NCI-H446 (cell line): Measurements from ENCODE around the gene HBE1.
"Not testable (repeated sequence)": the region's sequence is repeated elsewhere in the genome, so short reads cannot be mapped to it uniquely, and the experiment has no call there.

Experiments
- DNase-seq, 2 experiments: peaks; one replicate each; lab custom pipeline; 2025; lab: John Stamatoyannopoulos, UW

HBE1 gene

DNA sequence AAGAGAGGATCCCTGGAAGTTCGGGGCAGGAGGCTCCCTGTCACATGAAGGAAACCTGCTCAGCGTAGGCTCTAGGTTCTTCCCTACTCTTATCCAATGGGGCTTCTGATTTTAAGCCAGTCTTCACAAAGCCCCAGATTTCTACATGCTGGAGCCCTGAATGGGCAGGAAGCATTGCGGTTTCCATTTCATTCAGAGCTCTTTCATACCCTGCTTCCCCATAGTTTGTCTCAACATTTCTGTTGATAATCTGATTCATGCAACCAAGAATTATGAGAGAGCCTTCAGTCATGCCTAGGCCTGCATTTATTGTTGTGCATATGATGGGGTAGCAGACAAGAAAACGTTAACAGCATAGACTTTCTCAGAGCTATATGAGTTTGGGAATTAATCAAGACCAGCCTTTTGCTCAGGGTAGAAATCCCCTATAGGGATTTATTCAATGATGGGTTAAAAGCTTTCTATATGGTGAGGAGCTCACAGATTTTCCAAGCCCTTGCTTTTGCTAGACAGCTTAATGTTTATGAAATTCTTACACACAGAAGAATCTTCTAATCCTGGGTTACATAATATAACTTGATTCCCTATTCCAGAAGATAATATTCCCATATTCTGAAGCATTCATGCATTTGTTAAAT, 16.1 kb upstream of the HBE1 start:
- DNase-seq: no peak

DNA sequence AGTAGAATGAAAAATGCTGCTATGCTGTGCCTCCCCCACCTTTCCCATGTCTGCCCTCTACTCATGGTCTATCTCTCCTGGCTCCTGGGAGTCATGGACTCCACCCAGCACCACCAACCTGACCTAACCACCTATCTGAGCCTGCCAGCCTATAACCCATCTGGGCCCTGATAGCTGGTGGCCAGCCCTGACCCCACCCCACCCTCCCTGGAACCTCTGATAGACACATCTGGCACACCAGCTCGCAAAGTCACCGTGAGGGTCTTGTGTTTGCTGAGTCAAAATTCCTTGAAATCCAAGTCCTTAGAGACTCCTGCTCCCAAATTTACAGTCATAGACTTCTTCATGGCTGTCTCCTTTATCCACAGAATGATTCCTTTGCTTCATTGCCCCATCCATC, 14.9 kb upstream of the HBE1 start:
- no peak for DNase-seq

DNA sequence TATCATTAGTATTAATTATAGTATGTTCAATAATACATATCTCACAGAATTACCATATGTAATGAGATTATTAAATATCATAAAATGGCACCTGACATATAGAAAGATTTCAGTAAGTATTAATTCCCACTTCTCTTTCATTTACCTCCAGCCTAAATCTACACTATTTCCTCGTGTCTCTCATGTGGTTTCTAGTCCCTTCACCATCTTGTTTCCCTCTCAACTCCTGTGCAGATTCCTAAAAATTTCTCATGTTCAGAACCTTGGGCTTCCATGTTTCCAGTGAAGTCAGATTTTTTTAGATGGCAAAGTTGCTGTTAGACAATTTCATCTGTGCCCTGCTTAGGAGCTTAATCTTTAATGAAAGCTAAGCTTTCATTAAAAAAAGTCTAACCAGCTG, 14.1 kb upstream of the HBE1 start:
- DNase-seq: no peak

DNA sequence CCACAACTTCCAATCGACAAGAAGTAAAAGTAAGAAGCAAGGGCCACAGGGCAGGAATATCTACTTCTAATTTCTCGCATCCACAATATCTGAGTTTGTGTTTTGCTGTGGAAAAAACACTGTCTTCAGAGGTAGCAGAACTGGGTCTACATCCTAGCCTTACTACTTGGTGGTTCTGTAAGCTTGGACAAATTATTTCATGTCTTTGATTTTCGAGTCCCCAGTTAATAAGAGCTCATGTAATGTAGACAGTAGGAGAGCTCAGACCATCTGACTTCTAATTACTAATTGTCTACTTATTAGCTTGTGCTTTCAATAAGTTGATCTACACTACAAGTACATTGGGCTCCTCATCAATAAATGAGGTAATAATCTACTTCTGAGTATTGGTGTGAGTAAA, 13.3 kb upstream of the HBE1 start:
- no peak for DNase-seq

DNA sequence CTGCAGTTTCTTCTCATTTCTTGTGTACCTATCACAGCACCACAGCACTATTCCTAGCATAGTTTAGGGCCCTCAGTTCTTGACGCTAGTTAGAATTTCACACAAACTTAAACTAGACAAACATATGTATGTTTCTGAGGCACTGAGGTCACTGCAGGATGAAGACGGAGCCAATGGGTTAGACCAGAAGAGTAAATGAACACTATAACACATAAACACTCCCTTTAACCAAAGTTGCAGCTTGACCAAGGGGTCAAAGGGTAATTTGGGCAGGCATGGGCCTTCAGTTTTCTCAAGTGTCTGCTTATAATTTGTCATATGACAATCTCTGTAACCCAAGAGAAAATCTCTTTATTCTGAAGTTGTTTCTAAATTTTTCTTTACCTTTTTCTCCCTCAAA, 12.9 kb upstream of the HBE1 start:
- DNase-seq: no peak

DNA sequence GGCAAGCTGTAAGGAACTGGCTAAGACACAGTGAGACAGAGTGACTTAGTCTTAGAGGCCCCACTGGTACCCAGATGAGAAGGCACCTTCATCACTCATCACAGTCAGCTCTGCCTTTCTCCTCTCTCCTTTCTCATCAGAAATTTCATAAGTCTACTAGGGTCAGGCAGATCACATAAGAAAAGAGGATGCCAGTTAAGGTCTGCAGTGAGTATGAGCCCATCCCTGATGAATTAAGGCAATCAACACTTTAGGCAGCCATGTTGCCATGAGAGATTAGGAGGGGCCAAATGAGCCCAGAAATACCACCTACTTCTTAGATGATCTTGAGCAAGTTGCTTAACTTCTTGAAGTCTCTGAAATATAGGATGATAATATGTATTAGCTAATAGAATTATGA, 11.9 kb upstream of the HBE1 start:
- DNase-seq: no peak

DNA sequence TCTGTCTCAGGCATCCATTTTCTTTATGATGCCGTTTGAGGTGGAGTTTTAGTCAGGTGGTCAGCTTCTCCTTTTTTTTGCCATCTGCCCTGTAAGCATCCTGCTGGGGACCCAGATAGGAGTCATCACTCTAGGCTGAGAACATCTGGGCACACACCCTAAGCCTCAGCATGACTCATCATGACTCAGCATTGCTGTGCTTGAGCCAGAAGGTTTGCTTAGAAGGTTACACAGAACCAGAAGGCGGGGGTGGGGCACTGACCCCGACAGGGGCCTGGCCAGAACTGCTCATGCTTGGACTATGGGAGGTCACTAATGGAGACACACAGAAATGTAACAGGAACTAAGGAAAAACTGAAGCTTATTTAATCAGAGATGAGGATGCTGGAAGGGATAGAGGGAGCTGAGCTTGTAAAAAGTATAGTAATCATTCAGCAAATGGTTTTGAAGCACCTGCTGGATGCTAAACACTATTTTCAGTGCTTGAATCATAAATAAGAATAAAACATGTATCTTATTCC, 10.9 kb upstream of the HBE1 start:
- peak in 1 of 2 experiments; percentile 3 for DNase-seq

DNA sequence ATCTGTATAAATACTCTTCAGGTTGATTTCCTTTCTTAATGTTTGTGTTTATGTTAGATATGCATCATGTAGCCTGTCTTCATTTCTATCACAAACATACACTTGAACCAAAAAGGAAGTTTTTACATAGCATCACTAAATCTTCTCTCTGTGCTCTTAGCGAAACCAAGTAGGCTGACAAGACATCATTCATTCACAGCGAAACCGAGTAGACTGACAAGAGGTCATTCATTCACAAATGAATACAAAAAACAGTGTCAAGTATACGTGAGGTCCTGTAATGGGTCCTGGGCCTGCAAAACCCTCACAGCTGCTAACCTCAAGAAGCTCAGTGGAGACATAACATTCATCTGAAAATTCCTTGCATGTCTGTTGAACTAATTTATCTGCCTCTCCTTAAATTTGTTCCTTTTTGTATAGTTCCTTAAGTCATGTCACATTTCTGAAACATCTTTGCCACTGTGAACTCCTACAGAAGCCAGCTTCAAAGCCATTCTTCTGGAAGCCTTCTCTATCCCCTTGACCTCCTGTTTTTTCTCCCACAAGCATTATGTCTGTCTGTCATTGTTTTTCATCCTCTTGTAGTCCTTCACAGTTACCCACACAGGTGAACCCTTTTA, 9.8 kb upstream of the HBE1 start:
- no peak for DNase-seq

DNA sequence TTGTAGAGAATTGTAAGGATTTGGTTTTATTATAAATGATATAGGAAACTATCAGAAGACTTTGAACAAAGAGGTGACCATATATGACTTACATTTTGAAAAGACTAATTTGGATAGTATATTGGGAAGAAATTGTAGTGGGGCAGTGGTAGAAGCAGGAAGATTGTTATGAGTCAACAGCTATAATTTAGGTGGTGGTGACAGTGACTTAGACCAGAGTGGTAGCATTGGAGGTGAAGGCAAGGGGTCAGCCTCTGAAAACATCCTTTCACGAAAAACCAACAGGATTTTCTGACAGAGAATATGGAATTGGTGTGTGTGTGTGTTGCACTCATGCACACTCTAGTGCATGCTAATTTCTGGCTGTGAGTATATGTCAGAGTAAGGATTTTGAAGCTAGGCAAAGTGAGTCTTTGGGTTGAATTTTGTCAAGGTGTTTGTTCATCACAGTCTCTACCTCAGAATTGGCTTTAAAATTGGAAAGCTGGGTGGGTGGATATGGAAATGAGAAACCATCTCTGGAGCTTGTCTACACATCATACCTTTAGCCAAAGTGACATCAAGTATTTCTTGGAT, 8.2 kb upstream of the HBE1 start:
- no peak for DNase-seq

DNA sequence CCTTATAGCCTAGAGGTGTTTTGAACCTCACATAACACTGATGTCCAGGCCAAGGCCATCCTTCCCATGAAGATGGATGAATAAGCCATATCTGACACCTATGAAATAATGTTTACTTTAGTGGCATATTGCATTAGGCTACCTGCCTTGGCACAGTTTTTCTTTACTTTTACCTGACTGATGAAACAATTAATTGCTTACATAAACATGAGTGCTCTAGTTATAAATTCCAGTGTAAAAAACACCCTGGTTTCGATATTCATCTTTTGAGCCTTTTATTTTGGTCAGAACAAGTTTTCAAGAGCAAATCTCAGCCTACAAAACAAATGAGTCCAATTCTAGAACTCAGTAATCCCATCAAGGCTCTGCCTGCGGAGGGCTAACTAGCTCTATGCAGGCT, 7.0 kb upstream of the HBE1 start:
- no peak for DNase-seq

DNA sequence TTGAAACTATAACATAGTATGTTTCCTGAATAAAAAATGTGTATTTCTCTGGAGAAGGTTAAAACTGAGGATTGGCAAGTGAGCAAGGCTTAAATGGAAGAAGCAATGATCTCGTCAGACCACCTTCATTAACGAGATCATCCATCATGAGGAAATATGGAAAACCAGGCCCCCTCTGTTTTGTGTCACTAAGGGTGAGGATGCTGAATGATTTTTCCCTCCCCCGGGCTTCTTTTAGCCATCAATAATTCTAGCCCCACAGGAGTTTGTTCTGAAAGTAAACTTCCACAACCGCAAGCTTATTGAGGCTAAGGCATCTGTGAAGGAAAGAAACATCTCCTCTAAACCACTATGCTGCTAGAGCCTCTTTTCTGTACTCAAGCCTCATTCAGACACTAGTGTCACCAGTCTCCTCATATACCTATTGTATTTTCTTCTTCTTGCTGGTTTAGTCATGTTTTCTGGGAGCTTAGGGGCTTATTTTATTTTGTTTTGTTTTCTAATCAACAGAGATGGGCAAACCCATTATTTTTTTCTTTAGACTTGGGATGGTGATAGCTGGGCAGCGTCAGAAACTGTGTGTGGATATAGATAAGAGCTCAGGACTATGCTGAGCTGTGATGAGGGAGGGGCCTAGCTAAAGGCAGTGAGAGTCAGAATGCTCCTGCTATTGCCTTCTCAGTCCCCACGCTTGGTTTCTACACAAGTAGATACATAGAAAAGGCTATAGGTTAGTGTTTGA, 5.8 kb upstream of the HBE1 start:
- no peak for DNase-seq

DNA sequence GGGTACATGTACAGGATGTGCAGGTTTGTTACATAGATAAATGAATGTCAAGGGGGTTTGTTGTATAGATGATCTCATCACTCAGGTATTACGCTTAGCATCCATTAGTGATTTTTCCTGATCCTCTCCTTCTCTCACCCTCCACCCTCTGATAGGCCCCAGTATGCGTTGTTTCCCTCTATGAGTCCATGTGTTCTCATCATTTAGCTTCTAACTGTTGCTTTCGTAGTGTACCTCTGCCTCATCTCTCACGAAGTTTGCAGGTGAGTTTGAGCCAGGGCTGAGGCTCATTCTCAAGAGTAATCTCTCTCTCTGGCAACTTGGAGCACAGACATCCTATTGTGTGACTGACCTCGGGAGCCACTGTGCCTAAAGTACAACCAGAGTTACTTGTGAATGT, 4.7 kb upstream of the HBE1 start:
- no peak for DNase-seq

DNA sequence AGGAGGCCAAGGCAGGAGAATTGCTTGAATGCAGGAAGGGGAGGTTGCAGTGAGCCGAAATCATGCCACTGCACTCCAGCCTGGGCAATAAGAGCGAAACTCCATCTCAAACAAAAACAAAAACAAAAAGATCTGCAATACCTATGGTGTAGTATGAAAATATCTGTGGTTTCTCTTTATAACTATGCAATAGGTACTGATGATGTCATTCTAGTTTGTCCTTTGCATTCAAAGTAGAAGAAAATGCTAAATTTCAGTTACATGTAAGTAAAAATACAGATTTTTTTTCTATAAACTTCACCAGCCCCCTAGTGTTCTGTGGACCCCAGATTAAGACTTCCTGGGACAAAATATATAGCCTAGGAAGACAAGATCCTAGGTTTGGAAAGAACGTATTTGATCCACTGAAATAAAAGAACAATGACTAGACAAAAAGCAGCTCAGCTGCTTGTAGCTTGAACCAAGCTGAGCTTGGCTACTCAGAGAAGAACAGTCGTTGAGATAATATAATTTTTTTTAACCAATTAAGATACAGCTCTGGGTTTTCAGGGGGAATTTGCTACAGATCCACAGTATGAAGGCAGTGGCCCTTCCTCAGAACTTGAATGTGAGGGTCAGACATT, 2.8 kb upstream of the HBE1 start:
- no peak for DNase-seq

DNA sequence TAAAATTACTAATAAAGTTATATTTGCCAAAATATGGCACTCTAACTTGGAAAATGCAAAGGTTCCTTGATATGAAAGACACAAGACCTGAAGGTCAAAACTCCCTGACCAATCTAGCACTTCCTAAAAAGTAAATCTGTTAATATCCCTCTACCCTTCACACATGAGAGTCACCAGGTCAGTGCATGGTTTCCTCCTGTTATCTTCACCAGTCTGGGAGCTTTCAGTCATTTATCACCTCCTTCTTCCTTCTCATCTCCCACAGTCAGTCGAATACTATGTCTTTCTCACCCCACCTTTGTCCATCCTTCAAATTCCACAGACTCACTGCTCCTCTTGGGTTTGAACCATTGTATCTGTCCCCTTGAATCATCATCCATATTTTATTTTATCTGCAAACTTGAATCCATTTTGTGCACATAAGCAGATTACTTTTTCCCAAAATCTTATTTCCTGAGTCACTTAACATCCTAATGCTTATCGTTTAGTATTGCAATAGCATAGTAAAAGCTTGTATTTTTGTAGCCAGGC, 2.6 kb downstream of the HBE1 start:
- DNase-seq: no peak

DNA sequence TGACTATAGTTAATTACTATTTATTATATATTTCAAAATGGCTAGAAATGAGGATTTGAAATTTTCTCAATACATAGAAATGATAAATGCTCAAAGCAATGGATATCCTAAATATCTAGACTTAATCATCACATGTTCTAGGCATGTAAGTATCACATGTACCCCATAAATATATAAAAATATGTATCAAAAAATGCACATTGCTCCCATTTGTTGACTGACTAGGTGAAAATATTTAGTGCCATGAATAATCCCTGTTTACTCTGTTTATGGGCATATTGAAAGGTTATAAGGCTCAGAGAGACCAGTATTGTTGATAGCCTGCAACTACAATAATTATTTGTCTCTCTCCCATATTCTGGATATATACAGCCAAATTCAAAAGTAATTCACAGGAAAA, 3.1 kb downstream of the HBE1 start:
- DNase-seq: no peak

DNA sequence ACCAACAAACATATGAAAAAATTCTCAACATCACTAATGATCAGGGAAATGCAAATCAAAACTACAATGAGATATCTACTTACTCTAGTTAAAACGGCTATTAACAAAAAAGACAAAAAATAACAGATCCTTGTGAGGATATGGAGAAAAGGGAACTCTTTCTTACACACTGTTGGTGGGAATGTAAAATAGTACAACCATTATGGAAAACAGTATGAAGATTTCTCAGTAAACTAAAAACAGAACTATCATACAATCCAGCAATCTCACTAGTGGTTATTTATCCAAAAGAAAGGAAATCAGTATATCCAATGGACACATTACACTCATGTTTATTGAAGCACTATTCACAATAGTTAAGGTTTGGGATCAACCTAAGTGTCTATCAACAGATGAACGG, 3.9 kb downstream of the HBE1 start:
- DNase-seq: no peak

DNA sequence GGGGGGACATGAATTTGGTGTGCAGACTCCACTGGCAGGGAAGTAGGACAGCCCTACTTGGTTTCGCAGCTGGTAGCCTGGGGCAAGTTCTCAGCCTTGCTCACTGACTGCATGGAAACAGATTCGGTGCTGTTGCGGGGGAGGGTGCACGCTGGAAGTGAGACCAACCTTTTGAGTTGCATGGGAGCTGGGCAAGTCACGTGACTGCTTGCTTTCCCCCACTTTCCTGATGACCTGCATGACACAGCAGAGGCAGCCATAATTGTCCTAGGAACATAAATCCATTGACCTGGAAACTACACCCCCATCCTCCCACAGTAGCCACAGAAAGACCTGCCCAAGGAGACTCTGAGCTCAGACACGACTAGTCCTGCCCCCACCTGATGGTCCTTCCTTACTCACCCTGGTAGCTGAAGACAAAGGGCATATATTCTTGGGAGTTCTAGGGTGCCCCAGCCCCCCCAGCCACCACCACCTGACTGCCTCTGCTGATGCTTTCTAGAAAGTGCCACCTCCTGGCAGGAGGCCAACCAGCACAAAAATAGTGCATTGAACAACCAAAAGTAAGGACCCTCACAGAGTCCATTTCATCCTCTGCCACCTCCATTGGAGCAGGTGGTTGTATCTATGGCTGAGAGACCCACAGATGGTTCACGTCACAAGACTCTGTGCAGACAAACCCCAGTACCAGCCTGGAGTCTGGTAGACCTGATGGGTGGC, 11.0 kb downstream of the HBE1 start:
- no peak for DNase-seq

DNA sequence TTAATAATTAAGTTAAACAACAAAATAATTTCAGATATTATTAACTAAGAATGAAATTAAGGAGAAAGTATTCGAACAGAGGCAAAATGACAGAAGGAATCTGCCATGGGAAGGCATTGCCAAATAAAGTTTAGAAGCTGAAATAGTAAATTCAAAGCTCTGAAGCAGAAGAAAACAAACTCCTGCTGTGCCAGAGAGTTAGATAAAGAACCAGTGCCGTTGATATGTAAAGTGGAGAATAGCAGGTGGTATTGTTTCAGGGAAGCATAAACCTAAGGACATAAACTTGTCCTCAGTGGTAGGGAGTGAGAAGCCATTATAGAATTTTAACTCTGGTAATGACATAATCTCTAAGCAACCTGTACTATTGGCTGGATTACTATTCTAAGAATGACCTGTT, 12.4 kb downstream of the HBE1 start:
- no peak for DNase-seq

DNA sequence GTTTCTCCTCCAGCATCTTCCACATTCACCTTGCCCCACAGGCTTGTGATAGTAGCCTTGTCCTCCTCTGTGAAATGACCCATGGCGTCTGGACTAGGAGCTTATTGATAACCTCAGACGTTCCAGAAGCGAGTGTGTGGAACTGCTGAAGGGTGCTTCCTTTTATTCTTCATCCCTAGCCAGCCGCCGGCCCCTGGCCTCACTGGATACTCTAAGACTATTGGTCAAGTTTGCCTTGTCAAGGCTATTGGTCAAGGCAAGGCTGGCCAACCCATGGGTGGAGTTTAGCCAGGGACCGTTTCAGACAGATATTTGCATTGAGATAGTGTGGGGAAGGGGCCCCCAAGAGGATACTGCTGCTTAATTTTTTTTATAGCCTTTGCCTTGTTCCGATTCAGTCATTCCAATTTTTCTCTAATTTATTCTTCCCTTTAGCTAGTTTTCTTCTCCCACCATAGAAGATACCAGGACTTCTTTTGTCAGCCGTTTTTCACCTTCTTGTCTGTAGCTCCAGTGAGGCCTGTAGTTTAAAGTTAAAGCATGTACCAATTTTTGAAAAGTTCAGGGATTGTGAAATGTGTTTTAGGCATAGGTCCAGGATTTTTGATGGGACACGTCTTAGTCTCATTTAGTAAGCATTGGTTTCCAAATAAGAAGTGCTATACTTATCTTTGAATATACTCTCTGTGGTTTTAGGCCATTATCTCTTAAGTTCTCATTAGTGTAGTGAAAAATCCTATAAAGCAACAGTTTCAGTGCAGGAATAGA, 14.9 kb downstream of the HBE1 start, which contains the start of gene HBG2:
Gene HBG2, minus strand, starts transcription at position 136 of the 768 bp plus-strand sequence. Its CDS starts 53 bp downstream, at position 83.
- not testable (repeated sequence) for DNase-seq

DNA sequence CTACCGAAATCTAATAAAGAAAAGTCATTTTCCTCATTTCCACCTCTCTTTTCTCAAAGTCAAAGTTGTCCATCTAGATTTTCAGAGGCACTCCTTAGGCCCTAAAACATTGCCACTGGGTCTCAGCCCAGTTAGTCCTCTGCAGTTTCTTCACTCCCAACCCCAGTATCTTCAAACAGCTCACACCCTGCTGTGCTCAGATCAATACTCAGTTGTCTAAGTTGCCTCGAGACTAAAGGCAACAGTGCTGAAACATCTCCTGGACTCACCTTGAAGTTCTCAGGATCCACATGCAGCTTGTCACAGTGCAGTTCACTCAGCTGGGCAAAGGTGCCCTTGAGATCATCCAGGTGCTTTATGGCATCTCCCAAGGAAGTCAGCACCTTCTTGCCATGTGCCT, 15.7 kb downstream of the HBE1 start:
- DNase-seq: not testable (repeated sequence)

DNA sequence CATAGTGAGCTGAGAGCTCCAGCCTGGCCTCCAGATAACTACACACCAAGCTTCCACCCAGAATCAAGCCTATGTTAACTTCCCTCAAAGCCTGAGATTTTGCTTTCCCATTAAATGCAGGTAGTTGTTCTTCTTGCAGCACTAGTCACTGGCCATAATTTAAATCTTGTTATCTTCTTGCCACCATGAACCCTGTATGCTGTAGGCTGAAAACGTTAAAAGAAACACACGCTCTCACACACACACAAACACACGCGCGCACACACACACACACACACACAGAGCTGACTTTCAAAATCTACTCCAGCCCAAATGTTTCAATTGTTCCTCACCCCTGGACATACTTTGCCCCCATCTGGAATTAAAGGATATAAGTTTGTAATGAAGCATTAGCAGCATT, 16.3 kb downstream of the HBE1 start:
- not testable (repeated sequence) for DNase-seq
